Upper lobe of left lung (tissue), 4 donors: ENCODE results near the gene CAPN12.

Experiments used
- EP300 ChIP-seq, 4 donors: sonication (generic); formaldehyde crosslinking; IDR thresholded peaks; one replicate each; pipeline ENCODE4 v1.5.1; 2017; ENCODE audit warnings: antibody characterized with exemption in 4 of 4, control low read depth in 2 of 4
- TF ChIP-seq, protein P1 (sequence below), 6 experiments: fragments of 450-650 bp in 4 of 6; fragments of 200-600 bp in 2 of 6; sonication (generic) in 2 of 6; IDR thresholded peaks; one replicate each; pipeline ENCODE4 v1.5.1; 2016 to 2019; ENCODE audit warnings: antibody characterized with exemption in 6 of 6

DNA sequence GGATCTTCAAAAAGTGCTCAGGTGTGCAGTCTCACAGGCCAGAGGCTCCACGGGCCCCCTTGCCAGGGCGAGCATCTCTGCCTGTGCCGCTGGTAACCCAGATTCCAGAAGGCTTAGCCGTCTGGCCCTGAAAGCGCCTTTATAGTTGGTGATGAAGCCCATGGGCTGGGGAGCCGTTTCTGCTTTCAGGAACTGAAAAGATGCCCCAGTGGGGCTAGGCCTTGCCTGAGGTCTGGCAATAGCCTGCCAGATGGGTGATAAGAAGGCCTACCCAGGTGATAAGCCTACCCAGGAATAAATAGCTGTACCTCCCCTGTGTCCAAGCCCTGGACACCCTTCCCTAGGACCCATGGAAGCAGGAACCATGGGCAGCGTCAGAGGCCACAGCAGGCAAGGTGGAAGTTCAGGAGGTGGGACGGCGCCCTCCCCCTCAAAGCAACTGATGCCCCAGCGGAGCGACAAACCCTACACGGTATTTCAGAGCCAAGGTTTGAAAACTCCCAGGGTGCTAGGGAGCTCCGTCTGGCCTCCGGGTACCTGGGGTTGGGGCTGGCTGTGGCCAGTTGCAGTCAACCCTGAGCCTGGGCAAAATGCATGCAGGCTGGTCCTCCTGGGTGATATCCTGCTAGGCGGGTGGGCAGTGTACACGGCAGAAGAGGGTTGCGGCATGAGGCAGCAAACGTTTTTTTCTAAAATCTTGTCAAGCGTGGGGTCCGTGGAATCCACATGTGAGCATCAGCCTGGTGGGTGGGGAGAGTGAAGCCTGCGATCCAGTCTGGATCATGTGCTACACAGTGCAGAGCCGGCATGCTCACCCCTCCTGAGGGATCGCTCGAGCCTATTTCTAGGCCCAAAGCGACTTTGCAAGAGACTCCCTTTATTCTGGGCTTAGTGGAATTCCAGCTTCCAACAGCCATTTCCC, 51.6 kb downstream of the CAPN12 start:
- TF ChIP-seq EP300 (IDR thresholded peaks at IDR 0.05): no peak
- TF ChIP-seq, protein P1, sequence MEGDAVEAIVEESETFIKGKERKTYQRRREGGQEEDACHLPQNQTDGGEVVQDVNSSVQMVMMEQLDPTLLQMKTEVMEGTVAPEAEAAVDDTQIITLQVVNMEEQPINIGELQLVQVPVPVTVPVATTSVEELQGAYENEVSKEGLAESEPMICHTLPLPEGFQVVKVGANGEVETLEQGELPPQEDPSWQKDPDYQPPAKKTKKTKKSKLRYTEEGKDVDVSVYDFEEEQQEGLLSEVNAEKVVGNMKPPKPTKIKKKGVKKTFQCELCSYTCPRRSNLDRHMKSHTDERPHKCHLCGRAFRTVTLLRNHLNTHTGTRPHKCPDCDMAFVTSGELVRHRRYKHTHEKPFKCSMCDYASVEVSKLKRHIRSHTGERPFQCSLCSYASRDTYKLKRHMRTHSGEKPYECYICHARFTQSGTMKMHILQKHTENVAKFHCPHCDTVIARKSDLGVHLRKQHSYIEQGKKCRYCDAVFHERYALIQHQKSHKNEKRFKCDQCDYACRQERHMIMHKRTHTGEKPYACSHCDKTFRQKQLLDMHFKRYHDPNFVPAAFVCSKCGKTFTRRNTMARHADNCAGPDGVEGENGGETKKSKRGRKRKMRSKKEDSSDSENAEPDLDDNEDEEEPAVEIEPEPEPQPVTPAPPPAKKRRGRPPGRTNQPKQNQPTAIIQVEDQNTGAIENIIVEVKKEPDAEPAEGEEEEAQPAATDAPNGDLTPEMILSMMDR (IDR thresholded peaks at IDR 0.05): no peak
